Esophagus muscularis mucosa (tissue), 3 donors: ENCODE measurements around the gene UBR3.

Source experiments
- POLR2A ChIP-seq: fragments of 450-650 bp; IDR thresholded peaks from one replicate; pipeline ENCODE4 v1.6.1; 2017; ENCODE audit warnings: antibody characterized with exemption, moderate library complexity, mild to moderate bottlenecking, low read depth
- POLR2AphosphoS5 ChIP-seq, 2 donors: sonication (generic); formaldehyde crosslinking; IDR thresholded peaks; one replicate each; pipeline ENCODE4 v1.6.1; 2017; ENCODE audit warnings: antibody characterized with exemption in 2 of 2
- TF ChIP-seq, protein P1 (sequence below), 3 experiments: fragments of 200-600 bp in 2 of 3; fragments of 450-650 bp in 1 of 3; sonication (generic) in 2 of 3; IDR thresholded peaks; one replicate each; pipeline ENCODE4 v1.5.1; 2017 to 2019; ENCODE audit warnings: antibody characterized with exemption in 3 of 3, mild to moderate bottlenecking in 2 of 3, moderate library complexity in 1 of 3

DNA sequence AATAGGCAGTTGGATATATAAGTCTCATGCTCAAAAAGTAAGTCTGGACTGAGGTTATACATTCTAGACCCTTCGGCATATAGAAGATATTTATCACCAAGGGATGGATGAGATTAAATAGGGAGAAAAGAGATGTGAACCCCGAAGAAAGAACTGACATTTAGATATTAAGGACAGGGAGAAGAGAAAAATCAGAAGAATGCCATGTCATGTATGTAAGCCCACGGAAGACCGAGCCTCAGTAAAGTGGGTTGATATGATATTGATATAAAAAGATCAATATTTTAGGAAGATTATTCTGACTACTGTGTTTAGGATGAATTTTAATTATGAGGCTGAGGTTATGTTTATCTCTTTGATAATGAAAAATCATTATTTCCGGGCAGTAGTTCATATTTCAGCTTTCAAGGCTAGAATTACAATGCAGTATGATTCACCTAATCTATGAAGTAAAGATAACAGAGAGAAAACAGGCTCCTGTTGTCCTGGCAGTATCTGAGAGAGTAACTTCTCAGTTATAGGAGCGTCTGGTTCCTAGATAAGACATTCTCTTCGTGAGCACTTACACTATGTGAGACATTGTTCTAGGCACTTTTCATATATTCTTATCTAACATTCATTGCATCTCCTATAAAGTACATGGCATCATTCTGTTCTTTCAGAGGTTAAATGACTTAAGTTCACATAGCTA lies 83.0 kb downstream of the UBR3 start:
- TF ChIP-seq POLR2A (no peak), POLR2AphosphoS5 (IDR thresholded peaks at IDR 0.05) (no peak)
- TF ChIP-seq, protein P1, sequence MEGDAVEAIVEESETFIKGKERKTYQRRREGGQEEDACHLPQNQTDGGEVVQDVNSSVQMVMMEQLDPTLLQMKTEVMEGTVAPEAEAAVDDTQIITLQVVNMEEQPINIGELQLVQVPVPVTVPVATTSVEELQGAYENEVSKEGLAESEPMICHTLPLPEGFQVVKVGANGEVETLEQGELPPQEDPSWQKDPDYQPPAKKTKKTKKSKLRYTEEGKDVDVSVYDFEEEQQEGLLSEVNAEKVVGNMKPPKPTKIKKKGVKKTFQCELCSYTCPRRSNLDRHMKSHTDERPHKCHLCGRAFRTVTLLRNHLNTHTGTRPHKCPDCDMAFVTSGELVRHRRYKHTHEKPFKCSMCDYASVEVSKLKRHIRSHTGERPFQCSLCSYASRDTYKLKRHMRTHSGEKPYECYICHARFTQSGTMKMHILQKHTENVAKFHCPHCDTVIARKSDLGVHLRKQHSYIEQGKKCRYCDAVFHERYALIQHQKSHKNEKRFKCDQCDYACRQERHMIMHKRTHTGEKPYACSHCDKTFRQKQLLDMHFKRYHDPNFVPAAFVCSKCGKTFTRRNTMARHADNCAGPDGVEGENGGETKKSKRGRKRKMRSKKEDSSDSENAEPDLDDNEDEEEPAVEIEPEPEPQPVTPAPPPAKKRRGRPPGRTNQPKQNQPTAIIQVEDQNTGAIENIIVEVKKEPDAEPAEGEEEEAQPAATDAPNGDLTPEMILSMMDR (IDR thresholded peaks at IDR 0.05), result no peak
